ENCODE data around the gene ROR2. TPM values are rescaled to one million over a fixed set of nuclear protein-coding genes. Genes with fewer than 3 reads are reported as not detected.
A peak's percentile ranks its signal among the peaks of the same experiment; 100 is the strongest.

ROR2 gene
- total RNA-seq, 1 donor from 2014 or later, result 3.8 TPM

DNA sequence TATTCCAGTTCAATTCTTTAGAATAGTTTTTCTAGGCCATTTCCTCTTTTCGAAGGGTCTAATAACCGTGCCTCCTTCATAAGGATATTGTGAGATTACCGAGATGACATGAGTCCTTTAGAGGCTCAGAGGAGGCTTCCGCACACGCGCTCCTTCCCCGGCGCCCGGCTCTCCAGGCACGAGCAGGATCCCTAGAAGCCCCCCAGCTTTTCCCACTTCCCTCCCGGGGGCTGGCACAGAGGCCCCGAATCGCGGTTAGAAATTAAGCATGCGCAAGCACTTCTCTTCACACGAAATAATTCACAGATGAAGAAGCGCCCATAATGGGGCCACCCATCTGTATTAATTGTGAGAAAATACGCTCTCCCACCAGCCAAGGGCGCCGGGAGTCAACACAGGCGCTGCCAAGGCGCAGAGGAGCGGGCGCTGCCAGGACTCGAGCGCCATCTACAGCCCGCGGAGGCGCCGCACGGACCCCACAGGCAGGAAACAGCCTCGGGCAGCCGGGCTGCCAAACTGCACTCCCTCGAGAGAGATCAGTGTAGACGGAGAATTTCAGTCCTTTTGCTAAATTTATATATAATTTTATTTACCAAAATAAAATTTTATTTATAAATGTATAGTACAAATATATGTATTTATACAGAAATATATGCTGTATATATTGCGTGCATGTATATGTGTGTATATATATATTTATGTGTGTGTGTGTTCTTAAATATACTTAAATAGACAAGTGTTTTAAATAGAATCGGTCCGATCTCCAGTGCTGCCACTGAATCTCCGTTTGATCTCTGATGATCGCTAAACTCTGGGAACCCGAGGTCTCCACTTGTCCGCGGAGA, 268.3 kb downstream of the ROR2 start:
- Histone ChIP-seq H3K9me3 (no peaks in the 10 kb centered on the region), H3K27ac (no peak overlapping the region), H3K4me3 (peak overlapping the region; percentile 20), H3K27me3 (ENCODE audit: low read depth) (peaks cover 20% of the 10 kb centered on the region), H3K4me1 (peaks cover 5% of the 10 kb centered on the region), H3K36me3 (no peaks in the 10 kb centered on the region)
- intact Hi-C loops (cut with DNase I), result no loop called here
- TF ChIP-seq, protein P1, sequence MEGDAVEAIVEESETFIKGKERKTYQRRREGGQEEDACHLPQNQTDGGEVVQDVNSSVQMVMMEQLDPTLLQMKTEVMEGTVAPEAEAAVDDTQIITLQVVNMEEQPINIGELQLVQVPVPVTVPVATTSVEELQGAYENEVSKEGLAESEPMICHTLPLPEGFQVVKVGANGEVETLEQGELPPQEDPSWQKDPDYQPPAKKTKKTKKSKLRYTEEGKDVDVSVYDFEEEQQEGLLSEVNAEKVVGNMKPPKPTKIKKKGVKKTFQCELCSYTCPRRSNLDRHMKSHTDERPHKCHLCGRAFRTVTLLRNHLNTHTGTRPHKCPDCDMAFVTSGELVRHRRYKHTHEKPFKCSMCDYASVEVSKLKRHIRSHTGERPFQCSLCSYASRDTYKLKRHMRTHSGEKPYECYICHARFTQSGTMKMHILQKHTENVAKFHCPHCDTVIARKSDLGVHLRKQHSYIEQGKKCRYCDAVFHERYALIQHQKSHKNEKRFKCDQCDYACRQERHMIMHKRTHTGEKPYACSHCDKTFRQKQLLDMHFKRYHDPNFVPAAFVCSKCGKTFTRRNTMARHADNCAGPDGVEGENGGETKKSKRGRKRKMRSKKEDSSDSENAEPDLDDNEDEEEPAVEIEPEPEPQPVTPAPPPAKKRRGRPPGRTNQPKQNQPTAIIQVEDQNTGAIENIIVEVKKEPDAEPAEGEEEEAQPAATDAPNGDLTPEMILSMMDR (IDR thresholded peaks at IDR 0.05), result peak; percentile 96
- peak; percentile 95 for ATAC-seq
- DNase-seq, result peak; percentile 85

DNA sequence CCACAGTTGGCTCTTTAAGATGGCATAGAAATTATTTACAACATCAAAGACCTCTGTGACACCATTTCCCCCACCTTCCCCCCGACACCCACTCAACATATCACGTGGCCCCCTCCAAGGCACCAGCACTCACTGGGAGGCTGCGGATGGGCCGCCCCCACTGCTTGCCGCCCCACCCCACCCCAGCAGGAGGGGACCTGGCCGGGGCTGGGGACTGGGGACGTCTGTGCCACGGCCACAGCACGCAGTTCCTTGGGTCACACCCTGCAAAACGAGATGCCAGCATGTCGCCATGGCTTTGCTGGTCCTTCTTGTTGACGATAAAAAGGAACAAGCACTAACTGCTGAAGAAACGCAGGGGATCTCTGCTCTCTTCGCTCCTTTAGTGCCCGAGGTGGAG, 269.0 kb downstream of the ROR2 start:
- Histone ChIP-seq H3K27ac (no peak overlapping the region), H3K36me3 (no peaks in the 10 kb centered on the region), H3K27me3 (ENCODE audit: low read depth) (peaks cover 20% of the 10 kb centered on the region), H3K9me3 (no peaks in the 10 kb centered on the region), H3K4me3 (no peak overlapping the region), H3K4me1 (peaks cover 5% of the 10 kb centered on the region)
- DNase-seq, result no peak
- TF ChIP-seq, protein P1 (IDR thresholded peaks at IDR 0.05), result no peak
- intact Hi-C loops (cut with DNase I), result no loop called here
- ATAC-seq, result no peak

DNA sequence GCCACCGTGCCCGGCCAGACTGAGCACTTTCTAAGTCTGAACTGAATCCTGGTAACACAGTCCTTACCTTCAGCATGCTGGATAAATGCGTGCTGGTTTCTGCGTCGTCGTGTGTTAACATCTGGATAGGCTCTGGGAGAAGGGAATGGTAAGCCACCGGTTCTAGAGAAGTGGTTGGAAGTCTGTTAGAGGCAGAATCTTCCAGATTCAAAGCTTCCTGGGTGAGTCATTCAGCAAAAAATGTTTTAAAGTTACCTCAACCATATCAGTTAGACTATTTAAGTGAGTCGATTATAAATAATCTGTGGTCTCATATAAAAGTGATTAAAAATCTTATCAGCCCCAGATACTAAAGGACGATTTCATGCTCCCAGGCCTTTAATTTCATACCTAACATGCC, 269.9 kb downstream of the ROR2 start:
- intact Hi-C loops (cut with DNase I), result no loop called here
- DNase-seq, result no peak
- TF ChIP-seq, protein P1 (IDR thresholded peaks at IDR 0.05), result no peak
- ATAC-seq, result no peak
- no peaks in the 10 kb centered on the region for H3K9me3 ChIP-seq
- H3K36me3 ChIP-seq, result no peaks in the 10 kb centered on the region
- no peak overlapping the region for H3K4me3 ChIP-seq
- H3K27me3 ChIP-seq (ENCODE audit: low read depth), result peaks cover 20% of the 10 kb centered on the region
- peaks cover 5% of the 10 kb centered on the region for H3K4me1 ChIP-seq
- H3K27ac ChIP-seq, result no peak overlapping the region

DNA sequence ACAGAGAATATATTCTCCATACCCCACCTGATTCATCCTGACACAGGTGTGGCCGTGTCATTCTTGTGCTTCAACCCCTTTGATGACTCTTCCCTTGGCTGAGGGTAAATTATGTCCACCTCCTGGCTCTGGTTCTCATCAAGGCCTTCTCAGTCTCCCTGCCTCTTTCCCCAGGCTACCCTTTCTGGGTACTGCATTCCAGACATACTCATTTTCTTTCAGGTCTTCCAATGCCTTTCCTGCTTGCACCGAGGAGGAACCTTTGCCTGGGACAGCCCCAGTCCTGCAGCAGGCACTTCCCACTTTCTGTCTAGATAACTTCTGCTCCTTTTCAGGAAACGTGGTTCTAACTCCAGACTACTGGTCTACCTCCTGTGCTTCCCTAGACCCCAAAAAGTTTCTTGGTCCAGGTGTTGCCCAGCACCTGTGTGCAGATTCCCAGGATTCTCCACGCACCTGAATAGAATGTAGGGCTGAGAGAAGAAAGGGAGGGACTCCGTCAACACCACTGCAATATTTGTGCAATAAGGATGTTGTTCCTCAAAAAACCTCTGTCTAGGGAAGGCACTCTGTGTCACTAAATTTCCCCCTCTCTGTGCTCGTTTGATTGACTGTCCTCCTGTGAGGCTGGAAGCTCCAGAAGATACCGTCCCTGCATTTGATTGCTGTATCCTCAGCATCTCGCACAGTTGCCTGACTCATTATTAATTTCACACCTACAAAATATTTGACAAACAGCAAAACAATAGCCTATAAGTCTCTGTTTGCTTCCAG, 271.0 kb downstream of the ROR2 start:
- Histone ChIP-seq H3K27ac (no peak overlapping the region), H3K9me3 (no peaks in the 10 kb centered on the region), H3K36me3 (no peaks in the 10 kb centered on the region), H3K4me1 (peaks cover 5% of the 10 kb centered on the region), H3K4me3 (no peak overlapping the region), H3K27me3 (ENCODE audit: low read depth) (peaks cover 20% of the 10 kb centered on the region)
- intact Hi-C loops (cut with DNase I), result no loop called here
- ATAC-seq (no peak), DNase-seq (no peak)
- TF ChIP-seq, protein P1 (IDR thresholded peaks at IDR 0.05), result no peak

DNA sequence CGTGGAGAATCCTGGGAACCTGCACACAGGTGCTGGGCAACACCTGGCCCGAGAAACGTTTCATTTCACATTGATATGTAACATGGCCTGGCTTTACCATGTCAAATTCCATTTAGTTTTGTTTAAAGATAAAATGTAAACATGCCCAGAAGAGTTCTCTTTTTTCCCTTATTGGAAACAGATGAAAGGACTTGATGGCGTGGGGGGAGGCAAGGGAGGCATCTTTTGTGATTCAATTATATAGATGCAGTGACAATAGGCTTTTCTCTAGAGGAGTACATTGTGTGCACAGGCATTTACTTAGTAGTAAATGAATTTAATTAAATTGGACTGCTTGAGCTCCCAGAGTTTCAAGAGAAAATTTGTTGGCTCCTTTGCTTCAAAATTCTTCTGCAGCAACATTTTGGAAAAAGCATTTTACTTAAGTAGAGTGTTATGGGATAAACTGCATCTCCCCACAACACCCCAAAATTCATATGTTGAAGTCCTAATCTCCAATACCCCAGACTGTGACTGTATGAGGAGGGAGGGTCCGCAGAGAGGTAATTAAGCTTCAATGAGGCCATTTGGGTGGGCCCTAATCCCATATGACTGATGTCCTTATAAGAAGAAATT, 272.1 kb downstream of the ROR2 start:
- TF ChIP-seq, protein P1 (IDR thresholded peaks at IDR 0.05), result no peak
- Histone ChIP-seq H3K27me3 (ENCODE audit: low read depth) (peaks cover 20% of the 10 kb centered on the region), H3K36me3 (no peaks in the 10 kb centered on the region), H3K4me3 (no peak overlapping the region), H3K9me3 (no peaks in the 10 kb centered on the region), H3K4me1 (peaks cover 5% of the 10 kb centered on the region), H3K27ac (no peak overlapping the region)
- ATAC-seq, result no peak
- intact Hi-C loops (cut with DNase I), result no loop called here
- DNase-seq, result no peak

Measured in lower lobe of right lung (tissue), 2 donors.